Measurements from ENCODE around the gene CDK16.
A peak's percentile ranks its signal among the peaks of the same experiment; 100 is the strongest.

Gene CDK16

DNA sequence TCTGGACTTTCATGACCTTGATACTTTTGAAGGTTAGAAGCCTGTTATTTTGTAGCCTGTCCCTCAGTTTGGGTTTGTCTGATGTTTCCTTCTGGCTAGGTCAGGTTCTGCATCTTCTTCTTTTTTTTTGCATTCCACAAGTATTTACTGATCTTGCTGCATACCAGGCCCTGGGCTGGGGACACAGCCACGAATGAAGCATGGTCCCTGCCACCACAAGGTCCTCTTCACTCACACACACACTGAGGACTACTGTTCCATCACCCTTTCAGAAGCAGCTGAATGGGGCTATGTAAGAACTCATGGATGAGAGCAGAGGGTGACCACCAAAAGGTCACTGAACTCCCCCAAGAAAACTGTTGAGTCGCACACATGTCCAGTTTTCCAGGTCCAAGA lies 53.5 kb downstream of the CDK16 start:
- no peak overlapping the region for H3K4me3 ChIP-seq (replicated peaks; ENCODE audit: low read depth, low read length)
- DNase-seq (ENCODE audit: low read depth) = no peak
- TF ChIP-seq, protein P1, sequence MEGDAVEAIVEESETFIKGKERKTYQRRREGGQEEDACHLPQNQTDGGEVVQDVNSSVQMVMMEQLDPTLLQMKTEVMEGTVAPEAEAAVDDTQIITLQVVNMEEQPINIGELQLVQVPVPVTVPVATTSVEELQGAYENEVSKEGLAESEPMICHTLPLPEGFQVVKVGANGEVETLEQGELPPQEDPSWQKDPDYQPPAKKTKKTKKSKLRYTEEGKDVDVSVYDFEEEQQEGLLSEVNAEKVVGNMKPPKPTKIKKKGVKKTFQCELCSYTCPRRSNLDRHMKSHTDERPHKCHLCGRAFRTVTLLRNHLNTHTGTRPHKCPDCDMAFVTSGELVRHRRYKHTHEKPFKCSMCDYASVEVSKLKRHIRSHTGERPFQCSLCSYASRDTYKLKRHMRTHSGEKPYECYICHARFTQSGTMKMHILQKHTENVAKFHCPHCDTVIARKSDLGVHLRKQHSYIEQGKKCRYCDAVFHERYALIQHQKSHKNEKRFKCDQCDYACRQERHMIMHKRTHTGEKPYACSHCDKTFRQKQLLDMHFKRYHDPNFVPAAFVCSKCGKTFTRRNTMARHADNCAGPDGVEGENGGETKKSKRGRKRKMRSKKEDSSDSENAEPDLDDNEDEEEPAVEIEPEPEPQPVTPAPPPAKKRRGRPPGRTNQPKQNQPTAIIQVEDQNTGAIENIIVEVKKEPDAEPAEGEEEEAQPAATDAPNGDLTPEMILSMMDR (IDR thresholded peaks at IDR 0.05; ENCODE audit: low read length, missing control alignments) = no peak

GRCh38 chrX:47273011-47273730 lies 54.7 kb downstream of the CDK16 start:
- H3K4me3 ChIP-seq (replicated peaks; ENCODE audit: low read depth, low read length) = no peak overlapping the region
- TF ChIP-seq, protein P1 (IDR thresholded peaks at IDR 0.05; ENCODE audit: low read length, missing control alignments) = no peak
- DNase-seq (ENCODE audit: low read depth) = no peak

GRCh38 chrX:47278691-47279090 lies 60.2 kb downstream of the CDK16 start:
- DNase-seq (ENCODE audit: low read depth) = peak; percentile 33
- TF ChIP-seq, protein P1 (IDR thresholded peaks at IDR 0.05; ENCODE audit: low read length, missing control alignments) = no peak
- H3K4me3 ChIP-seq (replicated peaks; ENCODE audit: low read depth, low read length) = no peak overlapping the region

All from fibroblast of pulmonary artery (primary cell).